Skeletal muscle satellite cell (primary cell): ENCODE data around the gene MKKS. TPM values are rescaled to one million over a fixed set of nuclear protein-coding genes. Genes with fewer than 3 reads are reported as not detected.

Experiments used
- H3K27me3 ChIP-seq: 2 replicates; pipeline ENCODE4 v1.7.0; 2013; ENCODE audit warnings: low read length; ENCODE audit not compliant: control insufficient read depth, insufficient read depth
- H3K36me3 ChIP-seq: 2 replicates; pipeline ENCODE4 v1.7.0; 2013; ENCODE audit warnings: mild to moderate bottlenecking, control low read depth, low read length; ENCODE audit not compliant: insufficient read depth
- H3K4me1 ChIP-seq: 2 replicates; pipeline ENCODE4 v1.7.0; 2013; ENCODE audit warnings: low read length; ENCODE audit not compliant: control insufficient read depth, insufficient read depth
- H3K4me2 ChIP-seq: 2 replicates; pipeline ENCODE4 v1.7.0; 2013; ENCODE audit warnings: mild to moderate bottlenecking, low read length
- H3K4me3 ChIP-seq: 2 replicates; pipeline ENCODE4 v1.7.0; 2013; ENCODE audit warnings: low read length
- H3K9ac ChIP-seq: 2 replicates; pipeline ENCODE4 v1.7.0; 2013; ENCODE audit warnings: mild to moderate bottlenecking, low read depth, low read length, moderate library complexity
- H3K9me3 ChIP-seq: replicated peaks from 2 replicates; pipeline ENCODE4 v1.7.0; 2013; ENCODE audit warnings: mild to moderate bottlenecking, control low read depth, low read length
- total RNA-seq: library from RNA; depleted of rRNA; stranded (reverse); fragments of >200 nt; gene quantifications from 2 replicates; pipeline ENCODE4 v1.2.3, GENCODE V29; 2012; rRNA removed

MKKS gene
- total RNA-seq, result 4.1 and 4.2 TPM in 2 replicates

- peak within 1 kb of the TSS; percentile 87 for H3K4me2 ChIP-seq
- H3K9ac ChIP-seq, result peak within 1 kb of the TSS; percentile 91
- H3K27me3 ChIP-seq, result no peaks in the 10 kb centered on the region
- H3K36me3 ChIP-seq, result no peaks in the 10 kb centered on the region
- peak within 1 kb of the TSS; percentile 92 for H3K4me3 ChIP-seq
- peaks cover 17% of the 10 kb centered on the region for H3K4me1 ChIP-seq
- no peaks in the 10 kb centered on the region for H3K9me3 ChIP-seq
Observed at GRCh38 chr20:10433623-10434466, at the start of gene MKKS. Gene MKKS (minus strand): TSS chr20:10434222. CDS start chr20:10413514, 20,708 bp downstream.

DNA sequence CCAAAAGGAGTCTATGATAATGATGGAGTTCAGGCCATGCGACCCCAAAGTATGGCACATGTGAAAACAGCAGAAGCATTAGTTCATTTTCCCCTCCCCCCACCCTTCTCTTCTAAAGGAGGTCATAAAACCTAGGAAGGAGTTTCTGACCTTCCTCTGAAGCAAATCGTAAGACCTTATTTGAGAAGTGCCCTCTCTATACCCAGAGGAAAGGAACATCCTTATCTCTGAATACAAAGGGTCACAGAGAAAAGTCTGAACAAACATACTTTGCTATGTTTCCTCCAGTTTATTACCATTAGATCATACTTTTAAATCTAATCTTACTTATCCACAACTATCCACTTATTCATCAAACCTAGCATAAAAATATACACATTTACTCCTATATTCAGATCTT lies 49.7 kb upstream of the MKKS start:
- H3K4me2 ChIP-seq, result no peak overlapping the region
- H3K27me3 ChIP-seq, result no peaks in the 10 kb centered on the region
- no peak overlapping the region for H3K9ac ChIP-seq
- no peak overlapping the region for H3K4me3 ChIP-seq
- no peaks in the 10 kb centered on the region for H3K9me3 ChIP-seq
- H3K36me3 ChIP-seq, result no peaks in the 10 kb centered on the region
- H3K4me1 ChIP-seq, result no peaks in the 10 kb centered on the region

GRCh38 chr20:10481676-10482075 lies 47.7 kb upstream of the MKKS start:
- H3K27me3 ChIP-seq, result no peaks in the 10 kb centered on the region
- peaks cover 2% of the 10 kb centered on the region for H3K4me1 ChIP-seq
- H3K9ac ChIP-seq, result no peak overlapping the region
- H3K9me3 ChIP-seq, result no peaks in the 10 kb centered on the region
- no peak overlapping the region for H3K4me3 ChIP-seq
- no peaks in the 10 kb centered on the region for H3K36me3 ChIP-seq
- H3K4me2 ChIP-seq, result no peak overlapping the region

DNA sequence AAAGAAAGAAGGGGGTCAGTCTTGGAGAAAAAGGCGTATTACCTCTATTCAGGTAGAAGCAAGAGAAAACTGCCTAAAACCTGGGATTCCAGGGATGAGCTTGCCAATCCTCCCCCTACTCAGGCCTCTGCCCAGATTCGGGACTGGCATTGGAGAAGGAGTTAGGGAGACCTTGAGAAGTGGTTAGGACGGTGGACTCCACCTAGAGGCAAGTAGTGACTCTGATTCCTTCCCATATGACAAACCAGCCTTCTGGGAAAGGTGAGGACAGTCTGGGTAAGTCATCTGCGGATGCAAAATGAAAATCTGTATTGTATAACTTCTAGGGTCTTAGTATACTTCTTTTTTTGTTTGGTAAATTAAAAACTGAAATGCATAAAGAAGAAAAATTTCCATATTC lies 44.9 kb upstream of the MKKS start:
- no peaks in the 10 kb centered on the region for H3K36me3 ChIP-seq
- H3K4me3 ChIP-seq, result no peak overlapping the region
- H3K9me3 ChIP-seq, result no peaks in the 10 kb centered on the region
- H3K4me2 ChIP-seq, result no peak overlapping the region
- H3K4me1 ChIP-seq, result peaks cover 12% of the 10 kb centered on the region
- H3K9ac ChIP-seq, result no peak overlapping the region
- no peaks in the 10 kb centered on the region for H3K27me3 ChIP-seq

- Histone ChIP-seq H3K4me2 (no peak overlapping the region), H3K9me3 (no peaks in the 10 kb centered on the region), H3K4me1 (peaks cover 12% of the 10 kb centered on the region), H3K27me3 (no peaks in the 10 kb centered on the region), H3K9ac (no peak overlapping the region), H3K4me3 (no peak overlapping the region), H3K36me3 (no peaks in the 10 kb centered on the region)
Observed at GRCh38 chr20:10478205-10478604, 44.2 kb upstream of the MKKS start.

GRCh38 chr20:10476319-10476724 lies 42.3 kb upstream of the MKKS start:
- H3K36me3 ChIP-seq, result no peaks in the 10 kb centered on the region
- no peak overlapping the region for H3K4me3 ChIP-seq
- H3K4me1 ChIP-seq, result peaks cover 12% of the 10 kb centered on the region
- H3K9ac ChIP-seq, result no peak overlapping the region
- H3K4me2 ChIP-seq, result peak overlapping the region; percentile 4
- no peaks in the 10 kb centered on the region for H3K9me3 ChIP-seq
- H3K27me3 ChIP-seq, result no peaks in the 10 kb centered on the region

- no peak overlapping the region for H3K9ac ChIP-seq
- H3K4me3 ChIP-seq, result no peak overlapping the region
- no peak overlapping the region for H3K4me2 ChIP-seq
- no peaks in the 10 kb centered on the region for H3K9me3 ChIP-seq
- no peaks in the 10 kb centered on the region for H3K27me3 ChIP-seq
- no peaks in the 10 kb centered on the region for H3K36me3 ChIP-seq
- peaks cover 12% of the 10 kb centered on the region for H3K4me1 ChIP-seq
Observed at GRCh38 chr20:10475225-10475624, 41.2 kb upstream of the MKKS start.

DNA sequence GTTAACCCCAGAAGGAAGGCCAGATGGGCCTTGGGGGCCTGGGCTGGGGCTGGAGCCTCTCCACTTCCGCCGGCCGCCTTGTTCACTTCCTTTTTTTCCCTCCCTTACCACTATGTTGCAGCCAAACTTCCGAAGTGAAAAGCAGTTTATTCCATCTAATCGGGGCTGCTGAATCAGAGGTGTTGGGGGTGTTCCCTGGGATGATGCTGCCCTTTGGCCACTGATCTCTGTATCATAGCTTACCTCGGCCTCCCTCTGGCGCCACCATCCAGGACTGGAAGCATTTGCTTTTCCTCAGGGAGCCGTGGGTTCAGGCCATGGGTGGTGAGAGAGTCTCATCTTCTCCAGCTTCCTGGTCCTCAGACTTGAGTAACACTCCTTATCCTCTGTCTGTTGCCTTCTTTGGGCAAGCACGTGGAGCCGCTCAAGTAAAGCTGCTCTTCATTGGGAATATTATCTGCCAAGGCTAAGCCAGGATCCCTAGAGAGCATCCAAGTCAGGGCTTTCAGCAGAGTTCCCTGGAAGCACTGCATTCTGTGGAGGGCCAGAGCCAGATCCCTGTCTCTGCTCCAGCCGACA lies 40.7 kb upstream of the MKKS start:
- no peaks in the 10 kb centered on the region for H3K36me3 ChIP-seq
- H3K4me1 ChIP-seq, result peaks cover 15% of the 10 kb centered on the region
- no peaks in the 10 kb centered on the region for H3K9me3 ChIP-seq
- H3K9ac ChIP-seq, result no peak overlapping the region
- H3K4me3 ChIP-seq, result no peak overlapping the region
- no peaks in the 10 kb centered on the region for H3K27me3 ChIP-seq
- no peak overlapping the region for H3K4me2 ChIP-seq

DNA sequence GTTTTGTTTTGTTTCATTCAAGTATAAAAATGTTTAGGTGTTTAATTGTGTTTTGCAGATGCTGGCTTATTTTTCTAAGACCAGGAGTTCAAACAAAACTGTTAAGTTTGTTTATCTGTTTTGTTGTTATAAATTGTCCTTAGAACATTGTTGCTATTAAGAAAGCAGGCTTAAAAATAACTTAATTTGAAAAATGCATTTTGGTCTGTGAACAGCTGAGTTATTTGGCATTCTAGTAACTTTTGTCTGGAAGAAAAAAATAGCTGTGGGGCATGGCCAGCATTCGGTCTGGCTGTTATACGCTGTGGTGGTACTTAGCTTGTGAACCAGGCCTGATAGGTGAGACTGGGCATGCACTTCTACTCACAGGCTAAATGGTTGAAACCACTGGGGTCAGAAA lies 38.8 kb upstream of the MKKS start:
- Histone ChIP-seq H3K9me3 (no peaks in the 10 kb centered on the region), H3K27me3 (no peaks in the 10 kb centered on the region), H3K9ac (no peak overlapping the region), H3K4me1 (peaks cover 16% of the 10 kb centered on the region), H3K4me2 (no peak overlapping the region), H3K36me3 (no peaks in the 10 kb centered on the region), H3K4me3 (no peak overlapping the region)

DNA sequence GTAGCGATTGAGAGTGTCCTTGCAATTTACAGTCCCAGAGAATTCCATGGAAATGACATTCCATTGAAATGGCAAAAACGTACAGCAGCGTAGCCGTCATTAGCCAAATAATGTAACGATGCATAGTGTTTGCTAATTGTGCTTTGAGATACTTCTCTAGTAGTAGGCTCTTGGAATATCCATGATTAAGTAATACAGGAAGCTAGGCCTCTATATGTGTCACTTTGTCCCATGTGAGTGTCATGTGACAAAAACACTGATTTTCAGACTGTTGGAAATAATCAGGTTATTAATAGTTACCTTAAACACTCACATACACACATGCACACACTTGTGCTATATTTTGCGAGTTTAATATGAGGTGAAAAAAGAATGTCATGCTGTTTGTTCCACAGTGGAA lies 36.3 kb upstream of the MKKS start:
- Histone ChIP-seq H3K9ac (no peak overlapping the region), H3K36me3 (no peaks in the 10 kb centered on the region), H3K4me2 (no peak overlapping the region), H3K4me1 (peaks cover 4% of the 10 kb centered on the region), H3K4me3 (no peak overlapping the region), H3K27me3 (no peaks in the 10 kb centered on the region), H3K9me3 (no peaks in the 10 kb centered on the region)

DNA sequence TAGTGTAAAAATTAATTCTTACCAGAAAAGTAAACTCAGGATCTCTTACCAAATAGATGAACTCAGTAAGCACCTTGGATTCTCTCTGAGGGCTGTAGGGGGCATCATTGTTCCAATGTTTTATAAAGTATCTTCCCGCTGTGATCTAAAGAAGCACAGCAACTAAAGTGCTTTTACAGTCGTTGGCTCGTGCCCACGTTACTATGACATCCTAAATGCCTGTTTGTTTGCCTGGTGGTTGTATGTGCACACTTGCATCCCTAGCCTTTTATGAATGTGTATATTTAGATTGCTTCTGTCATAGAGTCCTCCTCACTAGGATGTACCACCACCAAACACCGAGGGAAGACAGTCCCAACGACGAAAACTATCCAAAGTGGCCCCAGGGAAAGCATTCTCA lies 35.6 kb upstream of the MKKS start:
- H3K4me1 ChIP-seq, result peaks cover 4% of the 10 kb centered on the region
- no peaks in the 10 kb centered on the region for H3K36me3 ChIP-seq
- no peaks in the 10 kb centered on the region for H3K9me3 ChIP-seq
- H3K4me2 ChIP-seq, result no peak overlapping the region
- no peak overlapping the region for H3K4me3 ChIP-seq
- H3K27me3 ChIP-seq, result no peaks in the 10 kb centered on the region
- peak overlapping the region; percentile 14 for H3K9ac ChIP-seq

- no peaks in the 10 kb centered on the region for H3K27me3 ChIP-seq
- no peak overlapping the region for H3K4me3 ChIP-seq
- H3K9ac ChIP-seq, result no peak overlapping the region
- H3K4me2 ChIP-seq, result no peak overlapping the region
- H3K9me3 ChIP-seq, result no peaks in the 10 kb centered on the region
- H3K36me3 ChIP-seq, result no peaks in the 10 kb centered on the region
- peaks cover 4% of the 10 kb centered on the region for H3K4me1 ChIP-seq
Observed at GRCh38 chr20:10469056-10469455, 35.0 kb upstream of the MKKS start.
